HG03378 (cell line): ENCODE measurements around the gene CBX6.
"Not testable (repeated sequence)": the region's sequence is repeated elsewhere in the genome, so short reads cannot be mapped to it uniquely, and the experiment has no call there.

Experiments
- ATAC-seq: cut with Tn5 transposase; IDR thresholded peaks from one replicate; pipeline ENCODE4 v1.9.1; 2021; ENCODE audit warnings: mild to moderate bottlenecking, moderate library complexity; ENCODE audit not compliant: unreplicated experiment

Gene CBX6

GRCh38 chr22:38872172-38872830 is at the start of gene CBX6:
TSS of gene CBX6 (minus strand) at chr22:38872216. CDS start at chr22:38872190, 26 bp downstream.
- ATAC-seq = no peak

- no peak for ATAC-seq
Observed at GRCh38 chr22:38921806-38922205, 49.8 kb upstream of the CBX6 start.

DNA sequence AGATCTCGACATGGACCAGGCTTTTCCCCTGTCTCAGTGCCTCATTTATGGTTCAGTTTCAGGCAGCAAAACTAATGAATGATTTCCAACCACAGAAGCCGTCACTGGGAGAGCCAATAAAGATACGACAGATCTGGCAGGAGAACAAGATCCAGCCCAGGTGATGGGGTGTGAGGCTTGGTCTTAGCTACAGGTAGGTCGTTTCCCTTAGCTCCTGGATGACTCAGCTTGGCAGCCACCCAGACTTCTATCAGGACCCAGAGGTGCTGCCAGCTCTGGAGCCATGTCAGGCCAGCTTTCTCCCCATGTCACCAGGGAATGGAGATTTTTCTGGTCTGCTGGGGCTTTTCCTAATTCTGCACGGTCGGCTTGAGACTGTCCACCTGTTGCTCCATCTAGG is 49.1 kb upstream of the CBX6 start:
- ATAC-seq = no peak

GRCh38 chr22:38919631-38920190 is 47.7 kb upstream of the CBX6 start:
- ATAC-seq = no peak

GRCh38 chr22:38911434-38911833 is 39.4 kb upstream of the CBX6 start:
- no peak for ATAC-seq

GRCh38 chr22:38907767-38908166 is 35.8 kb upstream of the CBX6 start:
- no peak for ATAC-seq

- ATAC-seq = no peak
Observed at GRCh38 chr22:38906052-38906451, 34.0 kb upstream of the CBX6 start.

DNA sequence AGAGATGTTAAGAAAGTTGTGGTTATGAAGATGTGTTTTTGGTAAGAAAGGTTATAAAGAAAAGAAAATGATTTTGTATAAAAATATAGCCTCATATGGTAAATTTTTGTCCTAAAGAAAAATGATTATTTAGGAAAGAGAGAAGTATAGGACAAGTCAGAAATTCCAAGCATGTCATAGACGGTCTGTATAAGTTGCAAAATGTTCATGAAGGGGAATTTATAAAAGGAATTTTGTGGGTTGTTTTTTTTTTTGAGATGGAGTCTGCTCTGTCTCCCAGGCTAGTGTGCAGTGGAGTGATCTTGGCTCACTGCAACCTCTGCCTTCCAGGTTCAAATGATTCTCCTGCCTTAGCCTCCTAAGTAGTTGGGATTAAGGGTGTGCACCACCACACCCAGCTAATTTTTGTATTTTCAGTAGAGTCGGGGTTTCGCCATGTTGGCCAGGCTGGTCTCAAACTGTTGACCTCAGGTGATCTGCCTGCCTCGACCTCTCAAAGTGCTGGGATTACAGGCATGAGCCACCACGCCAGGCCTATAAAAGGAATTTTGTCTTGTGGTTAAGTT is 32.1 kb upstream of the CBX6 start:
- ATAC-seq = not testable (repeated sequence)

DNA sequence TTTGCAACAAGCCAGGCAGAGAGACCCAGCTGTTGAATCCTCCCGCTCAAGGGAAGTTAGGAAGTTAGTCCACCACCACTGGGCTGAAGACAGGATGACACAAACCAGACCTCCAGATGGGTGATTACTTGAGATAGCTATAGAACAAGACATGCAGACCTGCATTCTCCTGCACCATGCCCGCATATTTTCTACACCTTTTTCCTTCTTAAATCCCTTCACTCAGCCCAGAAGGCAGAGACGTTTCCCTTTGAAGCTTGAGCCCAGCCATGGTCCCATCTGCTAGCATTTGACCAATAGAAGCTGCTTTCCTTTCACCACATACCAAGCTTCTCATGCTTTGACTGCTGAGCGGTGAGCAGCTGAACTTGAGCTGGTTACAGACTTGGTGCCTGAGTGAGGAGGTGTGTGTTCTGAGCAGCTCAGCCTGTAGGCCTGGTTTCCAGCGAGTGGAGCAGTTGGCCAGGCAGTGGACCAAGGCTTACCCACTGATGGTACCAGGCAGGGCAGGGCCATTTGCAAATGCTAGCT is 29.2 kb upstream of the CBX6 start:
- ATAC-seq = no peak

DNA sequence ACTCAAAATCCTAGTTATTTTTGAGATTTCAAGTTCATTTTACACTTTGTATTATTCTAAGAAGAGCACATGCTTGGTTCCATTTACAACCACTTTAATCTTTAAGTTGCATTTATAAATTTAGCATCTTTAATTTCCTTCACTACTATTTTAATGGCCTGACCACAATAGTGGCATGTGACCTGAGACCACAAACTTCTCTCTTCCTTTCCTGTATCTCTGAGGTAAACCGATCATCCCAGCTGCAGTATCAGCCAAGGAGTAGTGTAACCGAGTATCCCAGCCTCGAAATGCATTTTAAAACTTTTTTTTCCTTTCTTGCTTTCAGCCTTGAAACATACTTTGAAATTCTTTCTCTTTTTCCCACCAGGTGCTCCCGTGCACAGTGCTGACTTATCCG is 28.7 kb upstream of the CBX6 start:
- no peak for ATAC-seq

DNA sequence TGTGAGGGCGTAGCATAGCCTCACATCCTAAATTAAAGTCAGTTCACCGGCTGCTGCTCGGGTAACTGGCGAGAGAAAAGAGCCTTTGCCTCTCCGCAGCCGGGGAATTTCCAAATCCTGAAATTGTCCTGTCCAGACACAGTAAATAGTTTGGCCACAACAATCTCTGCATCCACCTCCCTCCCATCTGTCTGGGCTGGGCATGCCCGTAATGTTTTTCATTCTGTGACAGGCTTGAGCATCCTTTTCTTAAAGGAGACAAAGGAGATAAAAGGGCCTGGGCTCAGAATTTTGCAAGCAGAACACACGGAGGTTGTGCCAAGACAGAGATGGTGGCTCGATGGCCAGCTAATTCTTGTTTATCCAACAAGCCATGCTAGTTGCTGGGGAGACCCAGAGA is 19.2 kb upstream of the CBX6 start:
- no peak for ATAC-seq

GRCh38 chr22:38890377-38890776 is 18.4 kb upstream of the CBX6 start:
- ATAC-seq = no peak

DNA sequence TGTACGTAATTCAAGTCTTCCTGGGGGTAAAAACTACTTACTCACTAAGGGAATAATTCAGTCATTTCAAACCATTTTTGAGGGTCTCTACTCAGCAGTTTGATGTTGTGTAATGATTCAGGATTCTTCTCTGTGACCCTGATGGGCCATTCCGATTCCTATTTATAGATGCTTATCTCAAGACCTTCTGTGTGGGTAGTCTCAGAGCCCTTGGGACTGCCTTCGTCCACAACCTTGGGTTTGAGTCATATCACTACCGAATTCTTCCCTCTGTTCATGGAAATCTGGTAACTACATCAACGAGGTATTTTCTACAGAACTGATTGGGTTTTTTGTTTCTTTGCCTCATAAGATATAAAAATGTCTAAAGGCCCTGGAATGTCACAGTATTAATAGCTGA is 14.3 kb upstream of the CBX6 start:
- ATAC-seq = no peak

DNA sequence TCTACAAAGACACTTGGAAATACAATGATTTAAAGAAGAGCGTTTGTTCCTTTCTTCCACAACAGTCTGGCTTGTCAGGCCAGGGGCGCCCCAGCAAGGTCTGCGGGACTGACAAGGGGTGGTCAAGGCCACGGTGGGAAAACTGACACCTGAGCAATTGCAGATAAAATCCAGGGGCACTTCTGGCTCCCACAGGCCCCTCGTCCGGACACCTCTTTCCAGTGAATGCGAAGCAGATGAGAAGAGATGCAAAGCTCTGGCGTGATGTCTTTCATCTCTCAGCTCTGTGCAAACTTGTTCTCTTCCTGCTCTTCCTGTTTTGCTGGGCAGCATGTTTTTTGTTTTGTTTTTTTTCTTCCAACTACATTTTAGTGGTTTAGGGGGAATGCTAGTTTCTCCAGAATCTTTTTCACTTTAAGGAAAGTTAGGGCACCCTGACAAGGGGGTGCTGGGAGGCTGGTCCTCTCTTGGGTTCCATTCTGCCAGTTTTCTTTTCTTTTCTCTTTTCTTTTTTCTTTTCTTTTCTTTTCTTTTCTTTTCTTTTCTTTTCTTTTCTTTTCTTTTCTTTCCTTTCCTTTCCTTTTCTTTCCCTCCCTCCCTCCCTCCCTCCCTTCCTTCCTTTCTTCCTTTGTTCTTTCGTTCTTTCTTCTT is 11.1 kb upstream of the CBX6 start:
- ATAC-seq = no peak

- no peak for ATAC-seq
Observed at GRCh38 chr22:38881997-38882879, 10.2 kb upstream of the CBX6 start.

GRCh38 chr22:38881464-38881871 is 9.5 kb upstream of the CBX6 start:
- ATAC-seq = no peak

GRCh38 chr22:38879961-38880360 is 7.9 kb upstream of the CBX6 start:
- no peak for ATAC-seq

GRCh38 chr22:38879108-38879729 is 7.2 kb upstream of the CBX6 start:
- ATAC-seq = no peak

DNA sequence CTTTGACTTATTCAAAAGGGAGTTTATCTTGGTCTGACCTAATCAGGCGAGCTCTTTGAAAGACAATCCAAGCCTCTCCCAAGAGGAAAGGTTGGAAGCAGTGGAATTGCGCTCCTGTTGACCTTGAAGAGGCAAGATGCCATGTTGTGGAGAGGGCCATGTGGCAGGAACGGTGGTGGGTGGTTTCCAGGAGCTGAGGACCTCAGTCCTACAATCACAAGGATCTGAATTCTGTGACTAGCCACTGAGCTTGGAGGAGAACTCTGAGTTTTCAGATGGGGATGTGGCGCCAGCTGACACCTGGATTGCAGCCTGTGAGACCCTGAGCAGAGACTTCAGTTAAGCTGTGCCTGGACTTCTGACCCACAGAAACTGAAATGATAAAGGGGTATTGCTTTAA is 6.0 kb upstream of the CBX6 start:
- no peak for ATAC-seq

DNA sequence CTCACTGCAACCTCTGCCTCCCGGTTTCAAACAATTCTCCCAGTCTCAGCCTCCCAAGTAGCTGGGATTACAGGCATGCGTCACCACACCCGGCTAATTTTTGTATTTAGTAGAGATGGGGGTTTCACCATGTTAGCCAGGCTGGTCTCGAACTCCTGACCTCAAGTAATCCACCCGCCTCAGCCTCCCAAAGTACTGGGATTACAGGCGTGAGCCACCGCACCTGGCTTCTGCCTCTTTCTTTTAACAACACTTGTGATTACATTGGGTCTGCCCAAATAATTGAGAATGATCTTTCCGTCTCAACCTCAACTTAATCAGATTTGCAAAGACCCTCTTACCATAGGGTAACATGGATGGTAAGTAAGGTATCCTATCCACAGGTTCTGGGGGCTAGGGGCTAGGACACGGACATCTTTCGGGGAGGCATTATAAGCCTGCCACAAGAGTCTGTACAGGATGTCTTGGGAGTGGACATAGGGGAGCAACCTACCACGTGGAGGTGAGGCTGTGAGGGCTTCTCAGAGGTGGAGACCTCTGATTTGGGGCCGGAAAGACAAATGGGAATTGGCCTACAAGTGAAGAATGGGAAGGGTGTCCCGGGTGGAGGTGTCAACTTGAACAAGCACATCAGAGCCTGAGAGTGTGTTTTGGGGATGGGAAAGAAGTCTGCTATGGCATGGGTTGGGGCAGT is 2.7 kb upstream of the CBX6 start:
- no peak for ATAC-seq
